ENCODE results near the gene KDM2B. TPM values are rescaled to one million over a fixed set of nuclear protein-coding genes. Genes with fewer than 3 reads are reported as not detected.

Gene KDM2B
- total and polyA plus RNA-seq, 10 of the 15 experiments (the other 5 are each of a cell fraction or from before 2014, with no cell fraction given) = 13.6 to 124 (median 40.4) TPM

DNA sequence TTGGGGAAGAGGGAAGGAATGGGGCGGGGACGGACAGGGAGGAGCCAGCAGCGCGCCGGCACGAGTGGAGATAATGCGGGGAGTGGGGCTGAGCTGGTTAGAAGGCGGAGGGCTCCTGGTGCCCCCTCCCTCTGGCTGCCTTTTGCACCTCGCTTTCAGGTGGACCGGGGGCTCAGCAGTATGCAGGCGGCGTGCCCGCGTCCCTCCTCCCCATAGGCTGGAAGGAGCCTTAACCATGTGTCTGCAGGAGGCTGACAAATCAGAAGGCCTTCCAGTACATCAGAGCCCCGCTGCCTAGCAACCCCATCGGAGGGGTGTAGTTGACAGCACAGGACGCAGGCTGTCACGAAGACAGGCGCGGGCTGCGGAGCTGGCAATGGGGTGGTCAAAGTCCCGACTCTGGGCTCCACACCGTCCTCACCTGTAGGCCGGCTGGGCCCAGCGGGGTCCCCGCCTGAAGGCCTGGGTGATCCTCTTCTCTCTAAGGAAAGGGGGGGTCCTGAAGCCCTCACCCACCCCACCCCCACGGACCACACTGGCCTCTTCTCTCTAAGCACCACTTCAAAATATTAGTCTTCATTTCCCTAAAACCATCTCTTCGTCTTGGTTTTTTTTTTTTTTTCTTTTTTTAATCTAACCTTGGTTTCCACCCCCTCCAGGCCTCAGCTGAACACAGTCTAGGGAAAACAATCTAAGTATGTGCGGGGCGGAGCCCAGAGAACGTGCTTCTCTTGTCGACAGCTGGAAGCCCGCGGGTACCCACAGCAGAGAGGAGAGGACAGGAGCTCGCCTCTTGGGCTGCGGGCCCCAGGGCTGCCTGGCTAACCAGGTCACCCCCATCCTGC is 44.5 kb downstream of the KDM2B start (continued):
- TF ChIP-seq, protein P1, sequence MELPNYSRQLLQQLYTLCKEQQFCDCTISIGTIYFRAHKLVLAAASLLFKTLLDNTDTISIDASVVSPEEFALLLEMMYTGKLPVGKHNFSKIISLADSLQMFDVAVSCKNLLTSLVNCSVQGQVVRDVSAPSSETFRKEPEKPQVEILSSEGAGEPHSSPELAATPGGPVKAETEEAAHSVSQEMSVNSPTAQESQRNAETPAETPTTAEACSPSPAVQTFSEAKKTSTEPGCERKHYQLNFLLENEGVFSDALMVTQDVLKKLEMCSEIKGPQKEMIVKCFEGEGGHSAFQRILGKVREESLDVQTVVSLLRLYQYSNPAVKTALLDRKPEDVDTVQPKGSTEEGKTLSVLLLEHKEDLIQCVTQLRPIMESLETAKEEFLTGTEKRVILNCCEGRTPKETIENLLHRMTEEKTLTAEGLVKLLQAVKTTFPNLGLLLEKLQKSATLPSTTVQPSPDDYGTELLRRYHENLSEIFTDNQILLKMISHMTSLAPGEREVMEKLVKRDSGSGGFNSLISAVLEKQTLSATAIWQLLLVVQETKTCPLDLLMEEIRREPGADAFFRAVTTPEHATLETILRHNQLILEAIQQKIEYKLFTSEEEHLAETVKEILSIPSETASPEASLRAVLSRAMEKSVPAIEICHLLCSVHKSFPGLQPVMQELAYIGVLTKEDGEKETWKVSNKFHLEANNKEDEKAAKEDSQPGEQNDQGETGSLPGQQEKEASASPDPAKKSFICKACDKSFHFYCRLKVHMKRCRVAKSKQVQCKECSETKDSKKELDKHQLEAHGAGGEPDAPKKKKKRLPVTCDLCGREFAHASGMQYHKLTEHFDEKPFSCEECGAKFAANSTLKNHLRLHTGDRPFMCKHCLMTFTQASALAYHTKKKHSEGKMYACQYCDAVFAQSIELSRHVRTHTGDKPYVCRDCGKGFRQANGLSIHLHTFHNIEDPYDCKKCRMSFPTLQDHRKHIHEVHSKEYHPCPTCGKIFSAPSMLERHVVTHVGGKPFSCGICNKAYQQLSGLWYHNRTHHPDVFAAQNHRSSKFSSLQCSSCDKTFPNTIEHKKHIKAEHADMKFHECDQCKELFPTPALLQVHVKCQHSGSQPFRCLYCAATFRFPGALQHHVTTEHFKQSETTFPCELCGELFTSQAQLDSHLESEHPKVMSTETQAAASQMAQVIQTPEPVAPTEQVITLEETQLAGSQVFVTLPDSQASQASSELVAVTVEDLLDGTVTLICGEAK (IDR thresholded peaks at IDR 0.05; ENCODE audit: borderline replicate concordance) = no peak
- TF ChIP-seq TCF3 (IDR thresholded peaks at IDR 0.05; ENCODE audit: borderline replicate concordance, insufficient read depth, low read depth, low read length) (0 out of 2 replicates have a peak, but pooled peaks have one; percentile 16), NFYB (IDR thresholded peaks at IDR 0.05; ENCODE audit: insufficient read depth, low read depth, low read length) (peak; percentile 80), BRCA1 (IDR thresholded peaks at IDR 0.05; ENCODE audit: low read depth, low read length) (no peak), JUND (IDR thresholded peaks at IDR 0.05; ENCODE audit: low read depth, low read length) (no peak), CHD1 (IDR thresholded peaks at IDR 0.05; ENCODE audit: low read depth, low read length) (no peak), GABPA (IDR thresholded peaks at IDR 0.05; ENCODE audit: low read depth) (no peak), CBX5 (IDR thresholded peaks at IDR 0.05; ENCODE audit: low read depth) (no peak), CREM (IDR thresholded peaks at IDR 0.05; ENCODE audit: low read depth) (no peak), TARDBP (IDR thresholded peaks at IDR 0.05; ENCODE audit: borderline replicate concordance) (no peak), RFX5 (IDR thresholded peaks at IDR 0.05; ENCODE audit: low read depth, low read length) (peak; percentile 79), WRNIP1 (IDR thresholded peaks at IDR 0.05; ENCODE audit: borderline replicate concordance, low read depth, low read length) (0 out of 2 replicates have a peak, but pooled peaks have one; percentile 50), SIN3A (IDR thresholded peaks at IDR 0.05; ENCODE audit: low read depth, low read length) (no peak; the same call in 1 of the 2 replicates), NFYA (IDR thresholded peaks at IDR 0.05; ENCODE audit: borderline replicate concordance, low read depth, low read length) (no peak), RELA (IDR thresholded peaks at IDR 0.05; ENCODE audit: borderline replicate concordance, partially characterized antibody) (peak; percentile 21), POU2F2 (IDR thresholded peaks at IDR 0.05; ENCODE audit: borderline replicate concordance, low read depth, low read length) (peak; percentile 43; the same call in 1 of the 3 replicates), ASH2L (IDR thresholded peaks at IDR 0.05; ENCODE audit: borderline replicate concordance, low read depth) (no peak), MYC (IDR thresholded peaks at IDR 0.05; ENCODE audit: insufficient read depth, insufficient read length, insufficient replicate concordance, low read length, severe bottlenecking) (no peak), ZNF384 (IDR thresholded peaks at IDR 0.05; ENCODE audit: borderline replicate concordance, low read depth, low read length) (peak; percentile 95), NBN (IDR thresholded peaks at IDR 0.05) (0 out of 2 replicates have a peak, but pooled peaks have one; percentile 46), NR2C1 (IDR thresholded peaks at IDR 0.05) (no peak), TCF7 (IDR thresholded peaks at IDR 0.05; ENCODE audit: borderline replicate concordance) (no peak)
- TF ChIP-seq, protein P2, sequence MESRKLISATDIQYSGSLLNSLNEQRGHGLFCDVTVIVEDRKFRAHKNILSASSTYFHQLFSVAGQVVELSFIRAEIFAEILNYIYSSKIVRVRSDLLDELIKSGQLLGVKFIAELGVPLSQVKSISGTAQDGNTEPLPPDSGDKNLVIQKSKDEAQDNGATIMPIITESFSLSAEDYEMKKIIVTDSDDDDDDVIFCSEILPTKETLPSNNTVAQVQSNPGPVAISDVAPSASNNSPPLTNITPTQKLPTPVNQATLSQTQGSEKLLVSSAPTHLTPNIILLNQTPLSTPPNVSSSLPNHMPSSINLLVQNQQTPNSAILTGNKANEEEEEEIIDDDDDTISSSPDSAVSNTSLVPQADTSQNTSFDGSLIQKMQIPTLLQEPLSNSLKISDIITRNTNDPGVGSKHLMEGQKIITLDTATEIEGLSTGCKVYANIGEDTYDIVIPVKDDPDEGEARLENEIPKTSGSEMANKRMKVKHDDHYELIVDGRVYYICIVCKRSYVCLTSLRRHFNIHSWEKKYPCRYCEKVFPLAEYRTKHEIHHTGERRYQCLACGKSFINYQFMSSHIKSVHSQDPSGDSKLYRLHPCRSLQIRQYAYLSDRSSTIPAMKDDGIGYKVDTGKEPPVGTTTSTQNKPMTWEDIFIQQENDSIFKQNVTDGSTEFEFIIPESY (IDR thresholded peaks at IDR 0.05) = no peak
- TF ChIP-seq, protein P3, sequence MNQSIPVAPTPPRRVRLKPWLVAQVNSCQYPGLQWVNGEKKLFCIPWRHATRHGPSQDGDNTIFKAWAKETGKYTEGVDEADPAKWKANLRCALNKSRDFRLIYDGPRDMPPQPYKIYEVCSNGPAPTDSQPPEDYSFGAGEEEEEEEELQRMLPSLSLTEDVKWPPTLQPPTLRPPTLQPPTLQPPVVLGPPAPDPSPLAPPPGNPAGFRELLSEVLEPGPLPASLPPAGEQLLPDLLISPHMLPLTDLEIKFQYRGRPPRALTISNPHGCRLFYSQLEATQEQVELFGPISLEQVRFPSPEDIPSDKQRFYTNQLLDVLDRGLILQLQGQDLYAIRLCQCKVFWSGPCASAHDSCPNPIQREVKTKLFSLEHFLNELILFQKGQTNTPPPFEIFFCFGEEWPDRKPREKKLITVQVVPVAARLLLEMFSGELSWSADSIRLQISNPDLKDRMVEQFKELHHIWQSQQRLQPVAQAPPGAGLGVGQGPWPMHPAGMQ (IDR thresholded peaks at IDR 0.05; ENCODE audit: borderline replicate concordance) = no peak

Measured in GM12878 (cell line).